ENCODE data around the gene CRELD2. TPM values are rescaled to one million over a fixed set of nuclear protein-coding genes. Genes with fewer than 3 reads are reported as not detected.

Gene CRELD2
- total RNA-seq, 4 donors from 2014 or later, result 8.9 to 15.0 (median 13.0) TPM

- in situ Hi-C loops (cut with MboI; ENCODE audit: low sequenced_read_pairs in 4 of 4), result loop anchor here (5.0 to 10.0 kb wide), 6 partner anchors 50 to 270 kb away; partner anchors contain the start of gene SELENOO (in 1 of the 4)
- Histone ChIP-seq H3K27ac (peak overlapping the region; percentile 96 to 99 (median 96)), H3K36me3 (no peaks in the 10 kb centered on the region), H3K9me3 (no peaks in the 10 kb centered on the region), H3K27me3 (no peaks in the 10 kb centered on the region), H3K4me1 (peaks cover 65% of the 10 kb centered on the region in 2 donors), H3K4me3 (peak overlapping the region; percentile 51 to 87 (median 60))
- DNase-seq (peak; percentile 67 to 94), ATAC-seq (peak; percentile 21 to 32)
- TF ChIP-seq CTCF (IDR thresholded peaks at IDR 0.05 in 4 of 5, conservative IDR thresholded peaks at IDR 0.05 in 1 of 5) (no peak), POLR2A (IDR thresholded peaks at IDR 0.05) (peak in 1 of 2 donors; percentile 20)
- intact Hi-C loops (cut with DNase I; ENCODE audit: low total_unique reads), result loop anchor here (5.0 to 10.0 kb wide), 2 partner anchors 270 to 408 kb away; partner anchors contain the start of genes PPP6R2 and SELENOO
Measured at GRCh38 chr22:49934160-49934890, 15.9 kb downstream of the CRELD2 start.

- in situ Hi-C loops (cut with MboI; ENCODE audit: low sequenced_read_pairs in 4 of 4), result loop anchor here (5.0 to 10.0 kb wide), 6 partner anchors 50 to 270 kb away; partner anchors contain the start of gene SELENOO (in 1 of the 4)
- Histone ChIP-seq H3K36me3 (no peaks in the 10 kb centered on the region), H3K9me3 (no peaks in the 10 kb centered on the region), H3K27ac (peak overlapping the region; percentile 96 to 99 (median 96)), H3K4me1 (peaks cover 60 to 61% of the 10 kb centered on the region in 2 donors), H3K27me3 (no peaks in the 10 kb centered on the region), H3K4me3 (peak overlapping the region; percentile 51 to 87 (median 60))
- intact Hi-C loops (cut with DNase I; ENCODE audit: low total_unique reads), result loop anchor here (5.0 to 10.0 kb wide), 2 partner anchors 270 to 407 kb away; partner anchors contain the start of genes PPP6R2 and SELENOO
- DNase-seq, result peak; percentile 72 to 77
- ATAC-seq, result no peak
- no peak for TF ChIP-seq POLR2A (IDR thresholded peaks at IDR 0.05)
- no peak for TF ChIP-seq CTCF (IDR thresholded peaks at IDR 0.05 in 4 of 5, conservative IDR thresholded peaks at IDR 0.05 in 1 of 5)
Measured at GRCh38 chr22:49934891-49935557, 16.6 kb downstream of the CRELD2 start.

GRCh38 chr22:49935561-49935960 is 17.1 kb downstream of the CRELD2 start:
- Histone ChIP-seq H3K27ac (peak overlapping the region; percentile 96 to 99 (median 96)), H3K36me3 (no peaks in the 10 kb centered on the region), H3K4me3 (peak overlapping the region; percentile 43 to 62 (median 54)), H3K9me3 (no peaks in the 10 kb centered on the region), H3K4me1 (peaks cover 55 to 60% of the 10 kb centered on the region in 2 donors), H3K27me3 (no peaks in the 10 kb centered on the region)
- in situ Hi-C loops (cut with MboI; ENCODE audit: low sequenced_read_pairs in 4 of 4) (loop anchor here in 2 of 4 donors (10.0 kb wide), 2 partner anchors 49 to 269 kb away; partner anchors contain the start of gene SELENOO (in 1 of the 2)), intact Hi-C loops (cut with DNase I; ENCODE audit: low total_unique reads) (loop anchor here (10.0 kb wide), 1 partner anchor 269 kb away; the partner anchor contains the start of gene SELENOO)
- DNase-seq, result no peak
- TF ChIP-seq CTCF (IDR thresholded peaks at IDR 0.05 in 4 of 5, conservative IDR thresholded peaks at IDR 0.05 in 1 of 5), result no peak
- no peak for TF ChIP-seq POLR2A (IDR thresholded peaks at IDR 0.05)
- ATAC-seq, result no peak

GRCh38 chr22:49936018-49936972 is 17.9 kb downstream of the CRELD2 start:
- Histone ChIP-seq H3K4me1 (peaks cover 50 to 55% of the 10 kb centered on the region in 2 donors), H3K4me3 (peak overlapping the region; percentile 40 to 62 (median 47)), H3K36me3 (no peaks in the 10 kb centered on the region), H3K27me3 (no peaks in the 10 kb centered on the region), H3K27ac (peak overlapping the region; percentile 96 to 99 (median 96)), H3K9me3 (no peaks in the 10 kb centered on the region)
- ATAC-seq, result peak; percentile 47 to 53
- intact Hi-C loops (cut with DNase I; ENCODE audit: low total_unique reads), result loop anchor here (1.0 to 10.0 kb wide), 3 partner anchors 24 to 269 kb away; partner anchors contain the start of genes PIM3 and SELENOO
- TF ChIP-seq POLR2A (IDR thresholded peaks at IDR 0.05) (peak; percentile 75 to 77), CTCF (IDR thresholded peaks at IDR 0.05 in 4 of 5, conservative IDR thresholded peaks at IDR 0.05 in 1 of 5) (no peak)
- in situ Hi-C loops (cut with MboI; ENCODE audit: low sequenced_read_pairs in 4 of 4), result loop anchor here in 2 of 4 donors (10.0 kb wide), 2 partner anchors 49 to 269 kb away; partner anchors contain the start of gene SELENOO (in 1 of the 2)
- peak; percentile 87 to 95 for DNase-seq

Measured in gastrocnemius medialis (tissue), 4 donors.